GM11168 (cell line): ENCODE data around the gene CPTP.

Source experiments
- in situ Hi-C: fragments of 300-500 bp; cut with MboI; formaldehyde crosslinking; loops from one replicate; pipeline ENCODE4 v1.12.0; 2022; ENCODE audit warnings: low sequenced_read_pairs; ENCODE audit not compliant: unreplicated experiment

CPTP gene

DNA sequence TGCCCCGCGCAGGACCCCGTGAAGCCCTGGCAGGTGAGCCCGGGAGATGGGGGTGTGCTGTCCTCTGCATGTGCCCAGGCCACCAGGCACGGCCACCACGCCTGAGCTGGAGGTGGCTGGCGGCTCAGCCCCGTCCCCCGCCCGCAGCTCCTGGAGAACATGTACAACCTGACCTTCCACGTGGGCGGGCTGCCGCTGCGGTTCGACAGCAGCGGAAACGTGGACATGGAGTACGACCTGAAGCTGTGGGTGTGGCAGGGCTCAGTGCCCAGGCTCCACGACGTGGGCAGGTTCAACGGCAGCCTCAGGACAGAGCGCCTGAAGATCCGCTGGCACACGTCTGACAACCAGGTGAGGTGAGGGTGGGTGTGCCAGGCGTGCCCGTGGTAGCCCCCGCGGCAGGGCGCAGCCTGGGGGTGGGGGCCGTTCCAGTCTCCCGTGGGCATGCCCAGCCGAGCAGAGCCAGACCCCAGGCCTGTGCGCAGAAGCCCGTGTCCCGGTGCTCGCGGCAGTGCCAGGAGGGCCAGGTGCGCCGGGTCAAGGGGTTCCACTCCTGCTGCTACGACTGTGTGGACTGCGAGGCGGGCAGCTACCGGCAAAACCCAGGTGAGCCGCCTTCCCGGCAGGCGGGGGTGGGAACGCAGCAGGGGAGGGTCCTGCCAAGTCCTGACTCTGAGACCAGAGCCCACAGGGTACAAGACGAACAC lies 8.3 kb downstream of the CPTP start:
- in situ Hi-C loops, result no loop called here

DNA sequence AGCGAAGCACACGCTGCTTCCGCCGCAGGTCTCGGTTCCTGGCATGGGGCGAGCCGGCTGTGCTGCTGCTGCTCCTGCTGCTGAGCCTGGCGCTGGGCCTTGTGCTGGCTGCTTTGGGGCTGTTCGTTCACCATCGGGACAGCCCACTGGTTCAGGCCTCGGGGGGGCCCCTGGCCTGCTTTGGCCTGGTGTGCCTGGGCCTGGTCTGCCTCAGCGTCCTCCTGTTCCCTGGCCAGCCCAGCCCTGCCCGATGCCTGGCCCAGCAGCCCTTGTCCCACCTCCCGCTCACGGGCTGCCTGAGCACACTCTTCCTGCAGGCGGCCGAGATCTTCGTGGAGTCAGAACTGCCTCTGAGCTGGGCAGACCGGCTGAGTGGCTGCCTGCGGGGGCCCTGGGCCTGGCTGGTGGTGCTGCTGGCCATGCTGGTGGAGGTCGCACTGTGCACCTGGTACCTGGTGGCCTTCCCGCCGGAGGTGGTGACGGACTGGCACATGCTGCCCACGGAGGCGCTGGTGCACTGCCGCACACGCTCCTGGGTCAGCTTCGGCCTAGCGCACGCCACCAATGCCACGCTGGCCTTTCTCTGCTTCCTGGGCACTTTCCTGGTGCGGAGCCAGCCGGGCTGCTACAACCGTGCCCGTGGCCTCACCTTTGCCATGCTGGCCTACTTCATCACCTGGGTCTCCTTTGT lies 9.1 kb downstream of the CPTP start:
- in situ Hi-C loops, result no loop called here

DNA sequence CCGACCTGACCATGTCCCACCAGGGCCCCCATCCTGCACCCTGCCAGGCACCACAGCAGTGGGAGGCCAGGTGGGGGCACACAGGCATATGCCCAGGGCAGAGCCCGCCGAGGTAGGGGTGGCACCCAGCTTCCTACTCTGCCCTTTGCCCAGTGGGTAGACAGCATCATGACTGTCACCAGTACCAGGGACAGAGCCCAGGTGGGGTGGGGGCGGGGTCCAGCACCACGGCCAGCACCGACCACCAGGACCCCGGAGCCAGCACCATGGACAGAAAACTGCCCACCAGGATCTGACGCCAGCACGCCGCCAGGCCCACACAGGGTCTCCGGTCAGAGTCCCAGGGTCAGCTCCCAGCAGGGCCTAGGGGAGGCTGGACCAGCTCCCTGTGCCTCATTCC lies 10.2 kb downstream of the CPTP start:
- in situ Hi-C loops, result no loop called here

DNA sequence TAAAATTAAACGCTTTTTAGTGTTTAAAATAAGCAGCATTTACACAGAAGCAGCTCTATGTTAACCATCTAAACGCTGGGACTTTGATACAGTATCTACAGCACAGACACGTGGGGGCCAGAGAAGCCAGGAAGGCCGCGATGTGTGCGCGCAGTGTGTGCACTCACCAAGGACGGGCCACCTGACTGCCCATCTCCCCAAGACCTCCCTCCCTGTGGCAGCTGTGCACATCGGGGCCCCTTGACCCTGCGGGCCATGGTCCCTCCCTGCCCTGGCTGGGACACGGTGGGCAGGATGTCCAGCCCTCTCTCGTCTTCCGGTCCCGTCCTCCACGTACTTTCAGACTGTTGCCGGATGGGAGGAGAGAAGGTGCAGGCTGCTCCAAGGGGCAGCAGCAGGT lies 10.7 kb downstream of the CPTP start:
- in situ Hi-C loops, result no loop called here

DNA sequence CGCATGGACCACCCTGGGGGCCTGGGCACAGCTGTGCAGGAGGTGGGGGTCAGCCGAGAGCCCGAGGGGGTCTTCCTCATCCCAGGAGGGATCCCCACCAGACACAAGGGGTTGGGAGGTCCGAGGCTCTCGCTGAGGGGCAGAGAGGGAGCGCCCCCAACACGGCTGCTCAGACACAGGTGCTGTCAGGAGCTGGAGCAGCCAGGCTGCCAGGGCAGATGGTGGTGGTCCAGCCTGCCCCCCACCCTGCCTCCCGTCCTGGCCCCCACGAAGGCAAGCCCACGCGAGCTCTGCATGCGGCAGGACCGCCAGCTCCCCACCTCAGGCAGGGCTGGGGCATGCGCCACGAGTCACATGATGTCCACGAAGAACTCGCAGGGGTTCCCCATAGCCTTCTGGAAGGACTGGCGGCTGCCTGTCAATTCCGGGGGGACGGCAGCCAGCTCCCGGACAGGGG lies 11.2 kb downstream of the CPTP start:
- in situ Hi-C loops, result no loop called here

DNA sequence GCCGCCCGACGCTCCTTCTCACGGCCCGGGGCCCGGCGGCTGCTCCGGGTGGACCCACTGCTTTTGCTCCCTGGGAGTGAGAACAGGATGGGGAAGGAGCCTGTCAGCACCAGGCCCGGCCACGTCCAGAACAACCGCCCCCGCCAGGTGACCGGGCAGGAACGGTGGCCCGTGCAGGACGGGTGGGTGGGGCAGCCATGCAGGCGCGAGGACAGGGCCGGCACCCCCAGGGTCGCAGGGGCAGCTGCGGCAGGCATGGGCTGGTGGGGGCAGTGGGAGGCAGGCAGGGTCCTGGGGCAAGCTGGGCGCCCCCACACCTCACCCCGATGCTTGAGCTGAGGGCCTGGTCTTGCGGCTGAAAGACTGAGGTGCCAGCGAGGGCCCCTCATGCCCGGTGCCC lies 11.8 kb downstream of the CPTP start:
- in situ Hi-C loops, result no loop called here

DNA sequence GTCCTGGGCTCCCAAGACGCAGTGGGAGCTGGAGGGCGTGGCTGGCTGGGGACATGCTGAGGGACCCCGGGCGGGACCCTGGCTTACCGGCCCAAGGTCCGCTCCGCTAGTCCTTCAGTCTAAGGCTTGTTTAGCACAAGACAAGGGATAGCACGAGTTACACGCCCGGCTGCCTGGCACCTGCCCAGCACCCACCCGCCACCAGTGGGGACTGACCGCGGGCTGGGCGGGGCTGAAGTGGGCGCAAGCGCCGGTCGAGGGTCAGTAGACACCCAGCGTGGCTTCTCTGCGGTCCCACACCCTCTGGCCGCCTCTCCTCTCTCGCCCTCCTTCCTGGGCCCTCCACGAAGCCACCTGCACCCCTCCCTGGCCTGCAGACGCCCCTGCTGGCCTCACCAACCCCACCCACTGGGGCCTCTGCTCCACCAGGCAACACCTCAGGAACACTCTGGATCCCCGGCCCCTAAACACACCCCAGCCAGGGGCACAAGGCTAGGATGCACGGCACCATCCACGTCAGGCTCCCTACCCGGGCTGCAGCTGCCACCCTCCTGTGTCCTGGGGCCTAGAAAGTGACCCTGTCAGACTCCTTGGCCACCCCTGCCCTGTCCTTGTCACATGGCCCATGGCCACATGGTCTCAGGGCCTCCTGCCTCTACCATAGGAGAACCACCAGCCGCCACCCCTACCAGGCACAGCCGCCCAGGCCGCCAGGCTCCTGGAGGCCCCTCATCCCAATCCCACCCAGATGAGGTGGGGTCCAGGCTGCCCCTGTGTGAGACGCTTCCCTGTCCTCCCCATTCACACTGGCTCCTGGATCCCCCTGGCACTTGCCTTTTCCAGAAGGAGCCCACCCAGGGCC lies 12.6 kb downstream of the CPTP start:
- in situ Hi-C loops, result no loop called here

DNA sequence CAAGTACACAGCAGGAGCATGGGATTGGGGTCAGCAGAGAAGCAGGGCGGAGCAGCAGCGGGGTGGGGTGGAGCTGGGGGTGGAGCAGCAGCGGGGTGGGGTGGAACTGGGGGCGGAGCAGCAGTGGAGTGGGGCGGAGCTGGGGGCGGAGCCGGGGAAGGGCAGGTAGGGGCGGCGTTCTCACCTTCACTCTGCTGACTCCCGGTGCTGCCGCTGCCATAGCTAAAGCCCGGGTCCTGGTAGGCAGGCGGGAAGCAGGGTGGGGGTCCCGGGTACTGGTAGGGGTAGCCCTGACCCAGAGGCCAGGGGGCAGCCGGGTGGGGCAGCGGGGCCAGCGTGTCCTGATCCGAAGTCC lies 13.2 kb downstream of the CPTP start:
- in situ Hi-C loops, result no loop called here

DNA sequence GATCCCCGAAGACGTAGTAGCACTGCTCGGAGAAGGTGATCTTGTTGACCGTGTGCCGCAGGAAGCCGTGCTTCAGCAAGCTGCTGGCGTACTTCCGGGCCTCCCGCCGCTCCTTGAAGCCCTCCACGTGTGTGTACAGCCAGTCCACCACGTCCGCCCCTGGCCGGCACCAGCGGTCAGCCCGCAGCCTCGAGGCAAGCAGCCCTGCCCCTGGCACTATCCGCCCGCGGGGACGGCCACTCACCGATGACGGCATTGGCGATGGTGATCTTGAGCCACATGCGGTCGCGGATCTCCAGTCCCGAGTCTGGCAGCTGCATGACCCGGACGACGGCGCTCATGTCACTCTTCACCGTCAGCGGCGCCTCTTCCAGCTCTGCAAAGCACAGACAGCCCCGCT lies 13.7 kb downstream of the CPTP start:
- in situ Hi-C loops, result no loop called here

DNA sequence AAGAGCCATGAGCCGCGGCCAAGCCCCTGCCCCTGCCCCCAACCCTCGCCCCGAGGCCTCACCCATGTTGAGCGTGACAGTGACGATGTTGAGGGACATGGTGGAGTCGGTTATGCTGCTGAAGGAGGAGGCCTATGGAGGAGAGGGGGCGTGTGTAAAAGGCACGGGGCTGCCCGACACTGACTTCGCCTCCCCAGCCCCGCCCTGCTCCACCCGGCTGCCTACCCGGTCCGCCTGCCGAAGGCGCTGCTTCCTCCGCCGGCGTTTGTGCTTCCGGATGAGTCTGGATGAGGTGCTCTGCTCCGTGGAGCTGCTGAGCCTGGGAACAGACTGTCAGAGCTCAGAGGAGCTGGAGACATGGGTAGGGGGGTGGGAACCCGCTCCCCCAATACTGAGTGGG lies 15.6 kb downstream of the CPTP start:
- in situ Hi-C loops, result no loop called here

DNA sequence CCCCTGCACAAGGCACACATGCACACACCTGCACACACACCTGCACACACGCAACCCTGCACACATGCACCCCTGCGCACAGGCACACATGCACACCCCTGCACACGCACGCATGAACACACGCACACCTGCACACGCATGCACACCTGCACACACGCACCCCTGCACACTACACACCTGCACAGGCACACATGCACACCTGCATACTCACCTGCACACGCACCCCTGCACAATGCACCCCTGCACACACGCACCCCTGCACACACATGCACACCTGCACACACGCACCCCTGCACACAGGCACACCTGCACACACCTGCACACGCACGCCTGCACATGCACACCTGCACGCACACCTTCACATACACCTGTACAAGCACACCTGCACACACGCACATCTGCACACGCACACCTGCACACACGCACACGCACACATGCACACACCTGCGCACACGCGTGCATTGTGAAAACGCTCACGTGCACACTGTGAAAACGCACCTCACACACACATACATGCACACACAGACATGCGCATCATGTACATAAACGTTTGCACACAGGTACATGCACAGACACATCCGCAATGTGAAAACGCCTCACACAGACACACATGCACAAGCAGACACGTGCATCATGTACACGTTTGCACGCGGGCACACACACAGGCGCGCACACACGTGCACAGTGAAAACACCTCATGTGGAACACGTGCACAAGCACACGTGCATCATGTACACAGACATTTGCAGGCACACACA lies 16.4 kb downstream of the CPTP start:
- in situ Hi-C loops, result no loop called here

DNA sequence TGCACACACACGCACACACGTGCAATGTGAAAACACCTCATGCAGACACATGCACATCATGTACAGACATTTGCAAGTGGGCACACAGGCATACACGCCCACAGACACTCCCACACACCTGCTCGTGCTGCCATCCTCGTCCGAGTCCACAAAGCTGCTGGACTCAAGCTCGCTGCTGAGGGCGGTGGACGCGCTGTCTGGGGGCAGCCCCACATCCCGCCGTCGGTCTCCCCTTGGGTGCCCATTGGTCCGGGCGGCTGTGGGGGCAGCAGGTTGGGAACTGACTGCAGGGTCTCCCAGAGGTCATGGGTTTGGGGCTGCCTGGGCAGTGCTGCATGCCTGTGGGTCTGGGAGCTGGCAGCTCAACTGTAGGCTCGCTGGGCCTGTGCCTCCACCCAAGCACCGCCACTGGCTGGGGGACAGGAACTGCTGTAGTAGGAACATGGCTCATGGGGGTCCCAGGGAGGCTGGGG lies 17.0 kb downstream of the CPTP start:
- in situ Hi-C loops, result no loop called here

DNA sequence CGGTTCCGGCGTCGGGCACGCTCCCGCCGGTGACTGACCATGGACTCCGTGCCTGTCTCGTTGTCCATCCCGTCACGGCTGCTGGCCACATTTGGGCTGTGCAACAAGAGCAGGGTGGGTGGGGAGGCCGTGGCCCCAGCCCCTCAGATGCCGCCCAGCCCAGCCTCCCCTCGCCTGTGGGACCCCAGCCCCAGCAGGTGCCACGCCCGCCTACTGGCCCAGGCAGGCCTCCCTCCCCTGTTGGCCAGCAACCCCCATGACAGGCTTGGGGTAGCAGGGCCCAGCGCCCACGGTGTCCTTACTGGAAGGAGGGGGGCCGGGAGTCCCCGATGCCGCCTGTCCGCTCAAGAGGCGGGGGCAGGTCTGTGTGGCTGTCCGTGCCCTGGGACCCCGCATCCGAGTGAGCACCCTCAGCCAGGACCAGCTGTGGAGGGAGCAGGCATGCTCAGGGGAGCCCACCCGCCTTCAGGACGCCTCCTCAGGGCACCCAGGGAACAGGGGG lies 17.5 kb downstream of the CPTP start:
- in situ Hi-C loops, result no loop called here

DNA sequence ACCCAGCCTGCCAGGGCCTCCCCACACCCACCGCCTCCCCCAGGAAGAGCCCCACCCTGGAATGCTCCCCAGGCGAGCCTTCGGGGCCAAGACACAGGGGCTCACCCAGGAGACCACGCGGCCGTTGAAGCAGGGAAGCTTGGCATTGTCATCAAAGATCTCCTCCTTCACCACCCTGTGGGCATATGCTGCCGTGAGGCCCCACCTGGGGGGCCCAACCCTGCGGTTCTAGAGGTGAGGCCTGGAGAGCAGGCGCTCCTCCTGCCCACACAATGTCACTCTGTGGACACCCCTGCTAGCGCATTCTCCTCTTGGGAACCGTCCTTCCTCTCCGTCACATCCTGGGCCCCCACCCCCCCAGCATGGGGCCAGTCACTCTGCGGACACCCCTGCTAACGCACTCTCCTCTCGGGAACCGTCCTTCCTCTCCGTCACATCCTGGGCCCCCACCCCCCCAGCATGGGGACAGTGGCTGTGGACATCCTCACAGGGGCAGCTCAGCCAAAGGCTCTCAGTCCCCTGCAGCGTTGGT lies 18.0 kb downstream of the CPTP start:
- in situ Hi-C loops, result no loop called here

DNA sequence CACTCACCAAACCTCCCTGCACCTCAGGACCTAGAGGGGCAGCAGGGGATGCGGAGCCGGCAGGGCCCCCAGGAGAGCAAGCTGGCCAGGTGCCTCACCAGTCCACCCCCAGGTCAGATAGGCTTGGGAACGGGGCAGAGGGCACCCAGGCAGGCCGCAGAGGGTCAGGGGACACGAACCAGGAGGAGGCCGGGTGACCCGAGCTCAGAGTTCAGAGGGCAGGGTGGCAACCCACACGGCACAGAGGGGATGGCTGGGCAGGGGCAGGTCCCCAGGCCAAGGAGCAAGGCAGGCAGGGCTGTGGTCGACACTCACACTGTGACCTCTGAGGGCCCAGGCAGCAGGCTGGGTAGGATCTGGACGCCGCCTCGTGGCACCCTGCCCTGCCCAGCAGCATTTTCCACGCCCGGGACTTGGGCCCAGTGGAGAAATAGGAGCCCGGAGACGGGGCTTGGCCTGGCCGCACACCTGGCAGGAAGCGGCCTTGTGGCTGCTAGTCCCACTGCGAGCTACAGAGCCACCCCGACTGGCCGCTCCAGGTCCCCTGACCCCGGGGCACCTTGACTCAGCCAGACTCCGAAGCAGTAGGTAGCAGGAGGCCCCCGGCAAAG lies 19.3 kb downstream of the CPTP start:
- in situ Hi-C loops, result no loop called here

DNA sequence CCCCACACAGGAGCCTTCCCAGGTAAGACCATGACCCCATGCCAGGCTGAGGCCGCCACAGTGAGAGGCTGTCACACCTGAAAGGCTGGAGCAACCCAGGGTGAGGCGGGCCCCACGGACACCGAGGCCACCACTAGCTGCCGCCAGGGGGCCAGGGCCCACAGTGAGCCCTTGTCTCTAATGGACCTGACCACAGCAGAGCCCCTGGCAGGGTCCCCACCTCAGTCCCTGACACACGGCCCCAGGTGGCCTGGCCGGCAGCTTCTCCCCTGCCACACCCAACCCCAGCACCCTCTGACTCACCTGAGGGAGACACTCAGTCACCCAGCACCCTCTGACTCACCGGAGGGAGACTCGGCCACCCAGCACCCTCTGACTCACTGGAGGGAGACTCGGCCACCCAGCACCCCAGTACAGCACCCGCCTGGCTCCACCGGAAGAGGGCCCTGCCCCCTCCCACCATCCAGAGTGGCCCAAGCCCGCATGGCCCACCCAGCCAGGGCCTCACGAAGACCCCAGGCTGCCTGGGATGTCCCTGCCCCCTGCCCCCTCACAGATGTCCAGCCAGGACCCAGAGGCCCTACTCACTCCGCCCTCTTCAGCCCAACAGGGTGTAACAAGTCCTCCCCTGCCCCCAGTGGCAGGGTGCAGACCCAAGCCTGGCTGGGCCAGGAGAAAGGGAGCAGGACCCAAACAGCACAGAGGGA lies 20.2 kb downstream of the CPTP start:
- in situ Hi-C loops, result no loop called here

DNA sequence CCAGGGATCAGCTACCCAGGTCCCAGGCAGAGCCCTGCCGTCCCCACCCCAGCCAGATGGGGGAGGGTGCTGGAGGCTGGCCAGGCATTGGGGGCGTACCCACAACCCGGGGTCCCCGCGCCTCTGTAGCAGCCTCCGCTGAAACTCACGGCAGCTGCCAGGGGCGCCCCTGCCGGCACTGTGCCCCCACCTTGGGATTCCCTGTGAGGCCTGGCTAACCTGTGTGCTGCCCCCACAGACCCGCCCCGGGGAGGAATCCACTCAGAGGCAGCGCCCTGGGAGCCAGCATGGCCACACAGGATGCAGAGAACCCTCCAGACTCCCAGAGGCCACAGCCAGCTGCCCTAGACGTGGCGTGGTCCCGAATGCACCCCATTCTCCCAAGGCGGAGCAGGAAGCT lies 20.8 kb downstream of the CPTP start:
- in situ Hi-C loops, result no loop called here

DNA sequence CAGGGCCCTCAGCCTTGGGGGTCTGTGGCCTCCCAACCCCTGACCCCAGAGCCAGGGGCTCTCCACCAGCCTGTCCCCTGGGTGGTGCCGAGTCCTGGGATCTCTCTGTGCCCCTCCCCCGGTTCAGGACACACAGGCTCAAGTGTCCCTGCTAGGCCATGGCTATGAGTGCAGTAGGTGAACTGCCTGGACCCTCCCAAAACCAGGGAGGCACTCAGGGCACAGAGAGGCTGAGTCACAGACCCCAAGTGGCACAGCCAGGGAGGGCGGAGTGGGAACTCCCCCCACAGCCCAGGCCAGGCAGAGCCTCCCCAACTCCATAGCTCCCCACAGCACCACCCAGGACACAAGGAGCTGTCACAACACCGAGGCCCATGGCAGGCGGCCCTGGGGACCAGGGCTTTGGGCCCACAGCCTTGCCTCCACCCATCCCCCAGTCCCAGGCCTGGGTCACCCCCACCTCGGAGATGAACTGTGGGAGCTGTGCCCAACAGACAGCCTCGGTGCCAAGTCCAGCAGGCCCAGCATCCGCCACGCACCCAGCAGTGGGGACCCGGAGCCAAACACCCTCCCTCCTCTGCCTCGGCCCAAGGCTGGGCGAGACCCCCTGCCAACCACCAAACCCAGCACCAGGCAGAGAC lies 21.4 kb downstream of the CPTP start:
- in situ Hi-C loops, result no loop called here
